ENCODE data around the gene DYRK1A.

- TF ChIP-seq, protein P1, sequence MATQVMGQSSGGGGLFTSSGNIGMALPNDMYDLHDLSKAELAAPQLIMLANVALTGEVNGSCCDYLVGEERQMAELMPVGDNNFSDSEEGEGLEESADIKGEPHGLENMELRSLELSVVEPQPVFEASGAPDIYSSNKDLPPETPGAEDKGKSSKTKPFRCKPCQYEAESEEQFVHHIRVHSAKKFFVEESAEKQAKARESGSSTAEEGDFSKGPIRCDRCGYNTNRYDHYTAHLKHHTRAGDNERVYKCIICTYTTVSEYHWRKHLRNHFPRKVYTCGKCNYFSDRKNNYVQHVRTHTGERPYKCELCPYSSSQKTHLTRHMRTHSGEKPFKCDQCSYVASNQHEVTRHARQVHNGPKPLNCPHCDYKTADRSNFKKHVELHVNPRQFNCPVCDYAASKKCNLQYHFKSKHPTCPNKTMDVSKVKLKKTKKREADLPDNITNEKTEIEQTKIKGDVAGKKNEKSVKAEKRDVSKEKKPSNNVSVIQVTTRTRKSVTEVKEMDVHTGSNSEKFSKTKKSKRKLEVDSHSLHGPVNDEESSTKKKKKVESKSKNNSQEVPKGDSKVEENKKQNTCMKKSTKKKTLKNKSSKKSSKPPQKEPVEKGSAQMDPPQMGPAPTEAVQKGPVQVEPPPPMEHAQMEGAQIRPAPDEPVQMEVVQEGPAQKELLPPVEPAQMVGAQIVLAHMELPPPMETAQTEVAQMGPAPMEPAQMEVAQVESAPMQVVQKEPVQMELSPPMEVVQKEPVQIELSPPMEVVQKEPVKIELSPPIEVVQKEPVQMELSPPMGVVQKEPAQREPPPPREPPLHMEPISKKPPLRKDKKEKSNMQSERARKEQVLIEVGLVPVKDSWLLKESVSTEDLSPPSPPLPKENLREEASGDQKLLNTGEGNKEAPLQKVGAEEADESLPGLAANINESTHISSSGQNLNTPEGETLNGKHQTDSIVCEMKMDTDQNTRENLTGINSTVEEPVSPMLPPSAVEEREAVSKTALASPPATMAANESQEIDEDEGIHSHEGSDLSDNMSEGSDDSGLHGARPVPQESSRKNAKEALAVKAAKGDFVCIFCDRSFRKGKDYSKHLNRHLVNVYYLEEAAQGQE (IDR thresholded peaks at IDR 0.05; ENCODE audit: low read depth, low read length): no peak
- no peak for TF ChIP-seq RBBP5 (conservative IDR thresholded peaks at IDR 0.05)
- TF ChIP-seq CREM (IDR thresholded peaks at IDR 0.05; ENCODE audit: low read depth): no peak
These were observed 164.4 kb downstream of the DYRK1A start for GRCh38 chr21:37530901-37531351.

Data from GM12878 (cell line).